Epithelial cell of esophagus (primary cell): ENCODE measurements around the gene CDR2.
"Not testable (repeated sequence)": the region's sequence is repeated elsewhere in the genome, so short reads cannot be mapped to it uniquely, and the experiment has no call there.

Source experiments
- DNase-seq: peaks from one replicate; pipeline ENCODE4 v3.0.0; 2010; ENCODE audit warnings: low read depth
- H3K4me3 ChIP-seq: 2 replicates; pipeline ENCODE4 v1.5.1; 2011; ENCODE audit warnings: mild to moderate bottlenecking, low read length, control low read depth
- TF ChIP-seq, protein P1 (sequence below): IDR thresholded peaks from 2 replicates; pipeline ENCODE4 v1.5.1; 2011; ENCODE audit warnings: low read depth, mild to moderate bottlenecking, low read length, control low read depth, inconsistent platforms; ENCODE audit not compliant: insufficient read depth; ENCODE audit errors: missing control alignments

Gene CDR2

DNA sequence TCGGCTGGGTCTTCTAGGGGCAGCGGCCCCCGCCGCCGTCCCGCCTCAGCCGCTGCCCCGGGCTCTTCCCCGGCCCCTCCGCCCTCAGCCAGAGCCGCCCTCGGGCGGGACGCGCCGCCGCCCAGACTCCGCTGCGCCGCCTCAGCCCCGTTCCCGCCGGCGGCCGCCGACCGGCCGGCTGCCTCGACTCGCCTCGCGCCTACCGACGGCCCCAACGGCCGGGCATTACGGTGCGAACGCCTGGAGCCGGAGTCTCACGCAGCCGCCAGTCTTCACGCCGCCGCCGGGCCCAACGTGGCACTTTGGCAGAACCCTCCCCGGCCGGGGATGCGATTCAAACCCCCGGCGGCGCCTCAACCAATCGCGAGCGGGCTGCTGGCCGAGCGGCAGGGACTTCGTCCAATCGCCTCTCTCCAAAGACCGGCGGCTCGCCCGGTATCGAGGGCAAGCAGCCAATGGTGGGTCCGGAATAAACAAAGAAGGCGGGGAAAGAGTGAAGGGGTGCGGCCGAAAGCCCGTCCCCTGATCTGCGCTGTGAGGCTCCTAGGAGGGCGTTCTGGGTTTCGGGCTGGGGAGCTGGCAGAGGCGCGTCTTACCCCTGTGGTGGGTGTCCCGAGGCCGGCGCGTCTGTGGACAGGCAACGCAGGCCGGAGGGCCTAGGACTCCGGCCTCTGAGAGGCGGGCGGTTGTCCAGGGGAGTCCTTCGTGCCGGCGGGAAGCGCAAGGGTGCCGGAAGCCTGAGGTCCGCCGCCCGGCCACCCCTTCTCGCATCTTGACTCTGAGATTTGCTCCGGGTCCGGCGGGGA lies at the start of gene CDR2:
Gene CDR2, minus strand, starts transcription at position 309 of the 806 bp plus-strand sequence. CDS start 310 bp downstream, outside the sequence.
- TF ChIP-seq, protein P1, sequence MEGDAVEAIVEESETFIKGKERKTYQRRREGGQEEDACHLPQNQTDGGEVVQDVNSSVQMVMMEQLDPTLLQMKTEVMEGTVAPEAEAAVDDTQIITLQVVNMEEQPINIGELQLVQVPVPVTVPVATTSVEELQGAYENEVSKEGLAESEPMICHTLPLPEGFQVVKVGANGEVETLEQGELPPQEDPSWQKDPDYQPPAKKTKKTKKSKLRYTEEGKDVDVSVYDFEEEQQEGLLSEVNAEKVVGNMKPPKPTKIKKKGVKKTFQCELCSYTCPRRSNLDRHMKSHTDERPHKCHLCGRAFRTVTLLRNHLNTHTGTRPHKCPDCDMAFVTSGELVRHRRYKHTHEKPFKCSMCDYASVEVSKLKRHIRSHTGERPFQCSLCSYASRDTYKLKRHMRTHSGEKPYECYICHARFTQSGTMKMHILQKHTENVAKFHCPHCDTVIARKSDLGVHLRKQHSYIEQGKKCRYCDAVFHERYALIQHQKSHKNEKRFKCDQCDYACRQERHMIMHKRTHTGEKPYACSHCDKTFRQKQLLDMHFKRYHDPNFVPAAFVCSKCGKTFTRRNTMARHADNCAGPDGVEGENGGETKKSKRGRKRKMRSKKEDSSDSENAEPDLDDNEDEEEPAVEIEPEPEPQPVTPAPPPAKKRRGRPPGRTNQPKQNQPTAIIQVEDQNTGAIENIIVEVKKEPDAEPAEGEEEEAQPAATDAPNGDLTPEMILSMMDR: no peak
- peak; percentile 98 for DNase-seq

DNA sequence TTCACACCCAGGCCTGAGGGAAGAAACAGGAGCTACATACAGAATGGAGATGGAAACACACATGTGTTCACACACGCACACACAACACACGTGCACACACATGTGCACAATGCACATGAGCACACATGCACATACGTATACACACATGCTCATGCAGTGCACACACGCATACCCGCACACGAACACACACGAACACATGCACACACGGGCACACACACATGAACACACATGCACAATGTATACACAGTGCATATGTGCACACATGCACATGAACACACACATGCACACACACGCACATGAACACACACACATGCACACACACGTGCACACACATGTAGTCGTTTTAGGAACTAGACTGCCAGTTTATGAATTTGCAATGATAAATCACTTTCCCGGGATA lies 49.3 kb upstream of the CDR2 start:
- no peak overlapping the region for H3K4me3 ChIP-seq
- TF ChIP-seq, protein P1: no peak
- no peak for DNase-seq

More for the DNA sequence above, at the start of gene CDR2:
- H3K4me3 ChIP-seq: peak within 1 kb of the TSS; percentile 74

DNA sequence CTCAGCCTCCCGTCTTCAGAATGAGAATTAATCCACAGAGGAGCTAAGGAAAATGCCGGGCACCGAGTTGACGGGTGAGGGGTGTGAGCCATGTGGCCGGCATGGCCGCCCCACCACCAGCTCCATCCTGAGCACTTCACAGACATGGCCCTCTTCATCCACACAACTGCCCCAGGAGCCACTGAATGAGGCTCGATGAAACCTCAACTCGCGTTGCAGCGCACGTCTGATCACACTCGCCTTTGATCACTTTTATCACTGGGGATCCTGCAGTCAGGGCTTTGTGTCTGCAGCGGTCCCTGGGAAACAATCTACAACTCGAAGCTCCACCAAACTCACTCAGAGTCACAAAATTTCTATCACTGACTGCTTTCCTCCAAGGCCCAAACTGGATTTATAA lies 46.7 kb upstream of the CDR2 start:
- H3K4me3 ChIP-seq: no peak overlapping the region
- TF ChIP-seq, protein P1: no peak
- DNase-seq: no peak

DNA sequence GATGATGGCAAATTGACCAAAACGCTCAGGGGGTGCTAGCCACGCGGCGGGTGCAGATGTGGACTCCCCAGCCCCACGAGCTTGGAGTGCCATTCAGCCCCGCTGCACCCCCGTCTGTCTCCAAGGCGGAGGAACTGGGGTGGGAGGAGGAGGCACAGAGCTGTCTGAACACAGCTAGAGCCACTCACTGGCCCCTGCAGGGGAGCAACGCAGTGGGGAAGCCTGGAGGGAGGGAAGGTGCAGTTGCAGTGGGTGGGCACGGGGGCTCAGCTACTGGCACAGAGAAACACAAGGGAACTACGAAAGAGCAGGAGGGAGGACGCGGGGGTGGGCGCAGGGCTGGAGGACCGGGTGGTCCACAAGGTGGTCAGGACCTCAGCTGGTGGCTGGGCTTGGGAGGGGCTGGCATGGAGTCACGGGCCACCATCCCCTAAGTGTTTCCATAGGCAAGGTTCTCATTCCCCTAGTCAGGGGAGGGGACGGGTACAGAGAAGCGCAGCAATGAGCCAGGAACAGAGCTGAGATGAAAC lies 46.3 kb upstream of the CDR2 start:
- no peak overlapping the region for H3K4me3 ChIP-seq
- no peak for DNase-seq
- TF ChIP-seq, protein P1: no peak

DNA sequence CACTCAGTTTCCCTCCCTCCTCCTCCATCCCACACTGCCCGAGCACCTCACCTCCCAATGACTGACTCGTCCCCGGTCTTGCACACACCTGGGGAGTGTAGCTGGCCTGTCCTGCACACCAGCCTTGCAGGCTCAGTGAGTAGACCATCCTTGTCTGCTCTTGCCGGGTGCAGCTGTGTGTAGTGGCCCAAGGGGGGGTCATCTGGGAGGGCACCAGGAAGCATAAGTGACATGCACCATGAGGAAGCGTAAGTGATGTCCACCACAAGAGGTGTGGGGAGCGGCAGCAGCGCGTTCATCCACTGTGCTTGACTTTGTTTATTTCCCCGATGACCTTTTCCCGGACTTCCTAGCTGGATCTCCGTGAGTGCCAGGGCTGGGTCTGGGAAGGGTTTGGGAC lies 45.5 kb upstream of the CDR2 start:
- no peak for DNase-seq
- no peak overlapping the region for H3K4me3 ChIP-seq
- TF ChIP-seq, protein P1: no peak

DNA sequence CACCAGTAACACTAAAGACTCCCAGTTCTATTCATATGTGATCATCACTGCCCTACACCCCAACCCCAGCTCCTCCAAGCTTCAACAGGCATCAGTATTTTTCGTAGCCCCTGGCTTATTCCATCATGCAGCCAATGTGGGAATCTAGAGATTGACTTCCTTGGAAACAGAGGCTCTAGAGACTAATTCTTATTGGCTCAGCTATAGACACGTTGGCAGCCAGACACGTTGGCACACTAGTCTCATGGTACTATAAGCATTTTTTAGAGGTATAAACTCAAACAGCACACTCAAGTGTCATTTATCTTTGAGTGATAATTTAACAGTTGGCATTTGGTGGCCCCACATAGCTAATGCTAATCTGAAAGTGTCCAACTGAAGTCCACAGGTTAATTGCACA lies 44.4 kb upstream of the CDR2 start:
- DNase-seq: no peak
- H3K4me3 ChIP-seq: no peak overlapping the region
- TF ChIP-seq, protein P1: no peak

DNA sequence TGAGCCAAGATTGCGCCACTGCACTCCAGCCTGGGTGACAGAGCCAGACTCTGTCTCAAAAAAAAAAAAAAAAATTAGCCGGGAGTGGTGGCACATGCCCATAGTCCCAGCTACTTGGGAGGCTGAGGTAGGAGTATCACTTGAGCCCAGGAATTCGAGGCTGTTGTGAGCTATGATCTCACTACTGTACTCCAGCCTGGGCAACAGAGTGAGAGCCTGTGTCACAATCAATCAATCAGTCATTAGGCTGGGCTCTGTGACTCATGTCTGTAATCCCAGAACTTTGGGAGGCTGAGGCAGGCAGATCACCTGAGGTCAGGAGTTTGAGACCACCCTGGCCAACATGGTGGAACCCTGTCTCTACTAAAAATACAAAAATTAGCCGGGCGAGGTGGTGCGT lies 43.4 kb upstream of the CDR2 start:
- peak; percentile 41 for DNase-seq
- not testable (repeated sequence) for H3K4me3 ChIP-seq
